Naive B cell (primary cell): Measurements from ENCODE around the gene SPIRE2. TPM values are rescaled to one million over a fixed set of nuclear protein-coding genes. Genes with fewer than 3 reads are reported as not detected.
"Not testable (repeated sequence)": the region's sequence is repeated elsewhere in the genome, so short reads cannot be mapped to it uniquely, and the experiment has no call there.

ENCODE experiments used
- ATAC-seq, 2 donors: fragments of 150-1000 bp; cut with Tn5 transposase; 2 replicates each; pipeline ENCODE4 v1.10.0; 2021; ENCODE audit warnings: low read depth in 2 of 2, mild to moderate bottlenecking in 2 of 2, moderate library complexity in 2 of 2
- DNase-seq: peaks from one replicate; pipeline ENCODE4 v3.0.0; 2022
- H3K27ac Mint-ChIP-seq, 6 donors: one replicate each; pipeline ENCODE4 v1.8.0; 2020 to 2022; ENCODE audit warnings: mild to moderate bottlenecking in 6 of 6, mixed read lengths in 6 of 6, moderate library complexity in 5 of 6, inconsistent platforms in 2 of 6
- H3K27me3 Mint-ChIP-seq, 3 donors: one replicate each; pipeline ENCODE4 v1.8.0; 2021 to 2022; ENCODE audit warnings: mixed read lengths in 3 of 3, mild to moderate bottlenecking in 1 of 3
- H3K36me3 Mint-ChIP-seq, 2 donors: one replicate each; pipeline ENCODE4 v1.8.0; 2020 to 2022; ENCODE audit warnings: mixed read lengths in 2 of 2, inconsistent platforms in 1 of 2, mild to moderate bottlenecking in 1 of 2
- H3K4me1 Mint-ChIP-seq, 3 donors: one replicate each; pipeline ENCODE4 v1.8.0; 2020 to 2022; ENCODE audit warnings: mixed read lengths in 3 of 3, inconsistent platforms in 1 of 3, mild to moderate bottlenecking in 1 of 3, moderate library complexity in 1 of 3
- H3K4me3 Mint-ChIP-seq, 8 donors: one replicate each; pipeline ENCODE4 v1.8.0; 2020 to 2022; ENCODE audit warnings: mild to moderate bottlenecking in 8 of 8, mixed read lengths in 8 of 8, moderate library complexity in 8 of 8, inconsistent platforms in 2 of 8
- H3K9me3 Mint-ChIP-seq, 7 donors: one replicate each; pipeline ENCODE4 v1.8.0; 2020 to 2022; ENCODE audit warnings: mixed read lengths in 7 of 7, mild to moderate bottlenecking in 5 of 7, inconsistent platforms in 2 of 7, moderate library complexity in 1 of 7
- polyA plus RNA-seq, 6 donors: library from polyadenylated mRNA; unstranded; fragments of 300-500 nt; fragmentation: Illumina TruSeq; gene quantifications; one replicate each; pipeline ENCODE4 v1.2.3, GENCODE V29; 2021; ENCODE audit warnings: low read depth in 6 of 6

The SPIRE2 gene
- polyA plus RNA-seq, 6 donors from 2014 or later: 0.09 to 0.57 (median 0.20) TPM; not detected in 3

GRCh38 chr16:89821438-89822187 lies 6.7 kb upstream of the SPIRE2 start:
- H3K36me3 Mint-ChIP-seq: no peaks in the 10 kb centered on the region
- H3K27ac Mint-ChIP-seq: peak overlapping the region in 1 of 6 donors; percentile 54
- peaks cover 0 to under 1% (median 0%) of the 10 kb centered on the region in 3 donors for H3K27me3 Mint-ChIP-seq
- peaks cover 4 to 5% (median 4%) of the 10 kb centered on the region in 3 donors for H3K4me1 Mint-ChIP-seq
- ATAC-seq (no peak), DNase-seq (no peak)
- H3K9me3 Mint-ChIP-seq: no peaks in the 10 kb centered on the region
- H3K4me3 Mint-ChIP-seq: peak overlapping the region in 1 of 8 donors; percentile 24

- Mint-ChIP-seq H3K36me3 (no peaks in the 10 kb centered on the region), H3K27me3 (peaks cover 0 to 4% (median 0%) of the 10 kb centered on the region in 3 donors), H3K27ac (peak overlapping the region in 1 of 6 donors; percentile 3), H3K4me3 (peak overlapping the region in 1 of 8 donors; percentile 24), H3K4me1 (peaks cover 4 to 6% (median 5%) of the 10 kb centered on the region in 3 donors), H3K9me3 (no peaks in the 10 kb centered on the region)
- no peak for ATAC-seq
- DNase-seq: no peak
Observed at GRCh38 chr16:89822188-89823086, 5.8 kb upstream of the SPIRE2 start.

- H3K9me3 Mint-ChIP-seq: no peaks in the 10 kb centered on the region
- no peaks in the 10 kb centered on the region for H3K36me3 Mint-ChIP-seq
- H3K4me1 Mint-ChIP-seq: peaks cover 0 to 5% (median 5%) of the 10 kb centered on the region in 3 donors
- no peak overlapping the region for H3K27ac Mint-ChIP-seq
- no peak overlapping the region for H3K4me3 Mint-ChIP-seq
- DNase-seq (no peak), ATAC-seq (no peak)
- peaks cover 0 to 4% (median 0%) of the 10 kb centered on the region in 3 donors for H3K27me3 Mint-ChIP-seq
Observed at GRCh38 chr16:89823087-89823823, 5.0 kb upstream of the SPIRE2 start.

- H3K27ac Mint-ChIP-seq, H3K4me1 Mint-ChIP-seq, H3K9me3 Mint-ChIP-seq, ATAC-seq, H3K27me3 Mint-ChIP-seq, H3K4me3 Mint-ChIP-seq, DNase-seq, H3K36me3 Mint-ChIP-seq: not testable (repeated sequence)
Observed at GRCh38 chr16:89823824-89824148, 4.5 kb upstream of the SPIRE2 start.

GRCh38 chr16:89826531-89827382 lies 1.5 kb upstream of the SPIRE2 start:
- no peaks in the 10 kb centered on the region for H3K9me3 Mint-ChIP-seq
- ATAC-seq: no peak
- peaks cover 11 to 25% (median 12%) of the 10 kb centered on the region in 3 donors for H3K27me3 Mint-ChIP-seq
- H3K4me3 Mint-ChIP-seq: peak overlapping the region in 4 of 8 donors; percentile 7 to 76 (median 46)
- H3K4me1 Mint-ChIP-seq: peaks cover 0 to 8% (median 0%) of the 10 kb centered on the region in 3 donors
- no peak for DNase-seq
- H3K36me3 Mint-ChIP-seq: no peaks in the 10 kb centered on the region
- no peak overlapping the region for H3K27ac Mint-ChIP-seq

GRCh38 chr16:89827383-89828198 lies 684 bp upstream of the SPIRE2 start:
- DNase-seq (no peak), ATAC-seq (no peak)
- no peaks in the 10 kb centered on the region for H3K9me3 Mint-ChIP-seq
- H3K27ac Mint-ChIP-seq: no peak overlapping the region
- peak overlapping the region in 7 of 8 donors; percentile 25 to 76 (median 56) for H3K4me3 Mint-ChIP-seq
- H3K4me1 Mint-ChIP-seq: peaks cover 0 to 8% (median 0%) of the 10 kb centered on the region in 3 donors
- no peaks in the 10 kb centered on the region for H3K36me3 Mint-ChIP-seq
- peaks cover 12 to 34% (median 19%) of the 10 kb centered on the region in 3 donors for H3K27me3 Mint-ChIP-seq

GRCh38 chr16:89828870-89829629 lies 775 bp downstream of the SPIRE2 start:
- DNase-seq (no peak), ATAC-seq (no peak)
- Mint-ChIP-seq H3K4me3 (peak overlapping the region in 4 of 8 donors; percentile 23 to 78 (median 53)), H3K27ac (no peak overlapping the region), H3K4me1 (peaks cover 0 to 8% (median 0%) of the 10 kb centered on the region in 3 donors), H3K9me3 (no peaks in the 10 kb centered on the region), H3K27me3 (peaks cover 12 to 34% (median 21%) of the 10 kb centered on the region in 3 donors), H3K36me3 (no peaks in the 10 kb centered on the region)

- Mint-ChIP-seq H3K4me1 (peaks cover 0 to 8% (median 0%) of the 10 kb centered on the region in 3 donors), H3K9me3 (no peaks in the 10 kb centered on the region), H3K36me3 (no peaks in the 10 kb centered on the region), H3K27me3 (peaks cover 12 to 34% (median 21%) of the 10 kb centered on the region in 3 donors), H3K4me3 (peak overlapping the region in 5 of 8 donors; percentile 4 to 39 (median 30)), H3K27ac (peak overlapping the region in 2 of 6 donors; percentile 65 to 83)
- DNase-seq: no peak
- no peak for ATAC-seq
Observed at GRCh38 chr16:89829630-89830437, 1.6 kb downstream of the SPIRE2 start.

GRCh38 chr16:89831810-89832328 lies 3.6 kb downstream of the SPIRE2 start:
- peaks cover 0 to 8% (median 0%) of the 10 kb centered on the region in 3 donors for H3K4me1 Mint-ChIP-seq
- H3K4me3 Mint-ChIP-seq: peak overlapping the region in 2 of 8 donors; percentile 25 to 35
- ATAC-seq (no peak), DNase-seq (no peak)
- no peak overlapping the region for H3K27ac Mint-ChIP-seq
- peaks cover 12 to 31% (median 21%) of the 10 kb centered on the region in 3 donors for H3K27me3 Mint-ChIP-seq
- no peaks in the 10 kb centered on the region for H3K9me3 Mint-ChIP-seq
- no peaks in the 10 kb centered on the region for H3K36me3 Mint-ChIP-seq

GRCh38 chr16:89833664-89834363 lies 5.5 kb downstream of the SPIRE2 start:
- peak overlapping the region in 1 of 6 donors; percentile 61 for H3K27ac Mint-ChIP-seq
- not testable (repeated sequence) for ATAC-seq, DNase-seq, H3K9me3 Mint-ChIP-seq, H3K36me3 Mint-ChIP-seq, H3K4me3 Mint-ChIP-seq
- peaks cover 12 to 30% (median 21%) of the 10 kb centered on the region in 3 donors for H3K27me3 Mint-ChIP-seq
- H3K4me1 Mint-ChIP-seq: peaks cover 3 to 21% (median 14%) of the 10 kb centered on the region in 3 donors
